GM19328 (cell line): Measurements from ENCODE around the gene TAF11L12.
"Not testable (repeated sequence)": the region's sequence is repeated elsewhere in the genome, so short reads cannot be mapped to it uniquely, and the experiment has no call there.

Experiments used
- ATAC-seq: cut with Tn5 transposase; IDR thresholded peaks from one replicate; pipeline ENCODE4 v1.9.1; 2021; ENCODE audit warnings: mild to moderate bottlenecking, moderate library complexity; ENCODE audit not compliant: unreplicated experiment

TAF11L12 gene

GRCh38 chr5:17610092-17610491, at the start of gene TAF11L12:
TSS of gene TAF11L12 (plus strand) at chr5:17610392.
- not testable (repeated sequence) for ATAC-seq

DNA sequence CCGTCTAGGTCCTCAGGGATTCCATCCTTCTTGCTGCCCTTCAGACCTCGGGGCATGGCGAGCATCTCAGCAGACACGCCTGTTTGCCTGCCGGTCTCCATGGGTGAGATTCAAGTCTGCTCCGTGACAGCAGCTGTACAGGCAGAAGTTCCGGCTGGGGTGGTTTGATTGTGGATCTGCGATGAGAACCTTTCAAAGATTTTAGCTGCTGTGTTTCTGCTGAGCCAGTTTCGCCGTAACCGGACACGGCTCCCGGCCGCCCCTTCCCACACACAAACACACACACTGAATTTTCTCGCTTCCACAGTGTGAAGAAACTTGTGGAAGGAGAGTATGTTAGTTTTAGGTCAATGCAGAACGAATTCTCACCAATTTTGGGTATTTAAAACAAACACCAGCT, 24.5 kb upstream of the TAF11L12 start, which contains the start of gene TAF11L7:
Gene TAF11L7 (minus strand): TSS at position 101 of the 400 bp plus-strand sequence.
- not testable (repeated sequence) for ATAC-seq

- not testable (repeated sequence) for ATAC-seq
Observed at GRCh38 chr5:17590860-17591259, 19.3 kb upstream of the TAF11L12 start, which contains the start of gene TAF11L8. TSS of gene TAF11L8 (minus strand) at chr5:17590960.

DNA sequence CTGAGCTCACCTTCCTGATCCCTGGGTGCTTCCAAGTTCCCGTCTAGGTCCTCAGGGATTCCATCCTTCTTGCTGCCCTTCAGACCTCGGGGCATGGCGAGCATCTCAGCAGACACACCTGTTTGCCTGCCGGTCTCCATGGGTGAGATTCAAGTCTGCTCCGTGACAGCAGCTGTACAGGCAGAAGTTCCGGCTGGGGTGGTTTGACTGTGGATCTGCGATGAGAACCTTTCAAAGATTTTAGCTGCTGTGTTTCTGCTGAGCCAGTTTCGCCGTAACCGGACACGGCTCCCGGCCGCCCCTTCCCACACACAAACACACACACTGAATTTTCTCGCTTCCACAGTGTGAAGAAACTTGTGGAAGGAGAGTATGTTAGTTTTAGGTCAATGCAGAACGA, 15.9 kb upstream of the TAF11L12 start, which contains the start of gene TAF11L9:
Gene TAF11L9 (minus strand): TSS at position 140 of the 400 bp plus-strand sequence.
- not testable (repeated sequence) for ATAC-seq

DNA sequence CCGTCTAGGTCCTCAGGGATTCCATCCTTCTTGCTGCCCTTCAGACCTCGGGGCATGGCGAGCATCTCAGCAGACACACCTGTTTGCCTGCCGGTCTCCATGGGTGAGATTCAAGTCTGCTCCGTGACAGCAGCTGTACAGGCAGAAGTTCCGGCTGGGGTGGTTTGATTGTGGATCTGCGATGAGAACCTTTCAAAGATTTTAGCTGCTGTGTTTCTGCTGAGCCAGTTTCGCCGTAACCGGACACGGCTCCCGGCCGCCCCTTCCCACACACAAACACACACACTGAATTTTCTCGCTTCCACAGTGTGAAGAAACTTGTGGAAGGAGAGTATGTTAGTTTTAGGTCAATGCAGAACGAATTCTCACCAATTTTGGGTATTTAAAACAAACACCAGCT, 12.5 kb upstream of the TAF11L12 start, which contains the start of gene TAF11L10:
Gene TAF11L10 (minus strand): TSS at position 101 of the 400 bp plus-strand sequence.
- not testable (repeated sequence) for ATAC-seq

- not testable (repeated sequence) for ATAC-seq
Observed at GRCh38 chr5:17603880-17604279, 6.3 kb upstream of the TAF11L12 start, which contains the start of gene TAF11L11. TSS of gene TAF11L11 (plus strand) at chr5:17604183.

- ATAC-seq: no peak
Observed at GRCh38 chr5:17604951-17605350, 5.2 kb upstream of the TAF11L12 start.

GRCh38 chr5:17607461-17607860, 2.7 kb upstream of the TAF11L12 start:
- ATAC-seq: not testable (repeated sequence)

DNA sequence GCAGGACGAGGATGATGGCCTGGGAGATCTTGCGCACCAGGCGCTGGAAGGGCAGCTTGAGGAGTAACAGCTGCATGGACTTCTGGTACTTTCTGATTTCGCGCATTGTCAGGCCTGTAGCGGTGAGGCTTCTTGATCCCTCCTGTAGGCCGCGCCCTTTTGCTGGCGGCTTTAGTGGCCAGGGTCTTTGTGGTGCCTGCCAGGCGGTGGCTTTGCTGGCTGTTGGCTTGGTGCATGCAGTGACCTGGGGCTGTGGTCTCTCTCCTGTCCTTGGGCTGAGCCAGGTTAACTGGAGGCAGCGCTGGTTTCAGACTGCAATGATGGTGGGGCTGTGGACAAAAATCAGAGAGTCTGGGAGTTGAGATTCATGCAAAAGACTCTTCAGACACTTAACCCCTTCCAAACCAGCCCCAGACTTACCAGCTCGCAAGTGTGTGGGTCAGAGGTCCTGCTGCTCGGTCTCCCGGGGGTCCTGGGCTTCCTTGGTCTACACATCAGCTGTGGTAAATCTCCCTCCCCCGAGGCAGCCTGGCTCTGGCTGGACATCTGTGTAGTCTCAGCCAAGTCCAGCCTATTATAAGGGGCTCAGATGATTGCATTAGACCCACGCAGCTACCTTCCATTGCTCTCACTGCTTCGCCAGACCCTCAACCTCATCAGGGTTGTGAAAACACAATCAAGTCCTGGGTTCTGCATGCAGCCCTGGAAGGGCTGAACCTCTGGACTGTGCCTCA, 4.8 kb downstream of the TAF11L12 start:
- ATAC-seq: no peak

DNA sequence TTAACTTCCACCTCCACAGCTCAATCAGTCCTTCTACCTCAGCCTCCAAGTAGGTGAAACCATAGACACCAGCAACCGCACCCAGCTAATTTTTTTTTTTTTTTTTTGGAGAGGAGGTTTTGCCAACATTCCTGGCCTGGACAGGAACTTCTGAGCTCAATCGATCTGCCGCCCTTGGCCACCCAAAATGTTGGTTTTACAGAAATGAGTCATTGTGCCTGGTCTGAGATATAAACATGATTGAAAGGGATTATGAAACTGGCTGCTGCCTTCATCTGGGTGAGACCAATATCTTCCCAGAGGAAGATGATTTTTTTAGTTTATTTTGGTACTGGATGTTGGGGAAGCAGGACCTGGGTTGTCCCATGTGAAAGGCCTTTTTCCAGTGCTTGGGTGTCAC, 9.2 kb downstream of the TAF11L12 start:
- no peak for ATAC-seq

- no peak for ATAC-seq
Observed at GRCh38 chr5:17620627-17621026, 10.4 kb downstream of the TAF11L12 start.

DNA sequence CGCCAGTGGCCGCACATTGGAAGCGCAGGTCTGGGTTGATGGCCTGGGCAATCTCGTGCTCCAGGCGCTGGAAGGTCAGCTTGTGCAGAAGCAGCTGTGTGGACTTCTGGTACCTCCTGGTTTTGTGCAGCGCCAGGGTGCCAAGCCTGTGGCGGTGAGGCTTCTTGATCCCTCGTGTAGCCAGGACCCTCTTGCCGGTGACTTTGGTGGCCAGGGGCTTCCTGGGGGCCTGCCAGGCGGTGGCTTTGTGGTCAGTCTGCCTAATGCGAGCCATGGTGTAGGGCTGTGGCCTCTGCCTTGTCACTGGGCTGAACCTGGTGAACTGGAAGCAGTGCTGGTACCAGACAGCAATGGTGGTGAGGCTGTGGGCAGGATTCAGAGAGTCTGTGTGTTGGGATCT, 15.5 kb downstream of the TAF11L12 start:
- ATAC-seq: no peak

DNA sequence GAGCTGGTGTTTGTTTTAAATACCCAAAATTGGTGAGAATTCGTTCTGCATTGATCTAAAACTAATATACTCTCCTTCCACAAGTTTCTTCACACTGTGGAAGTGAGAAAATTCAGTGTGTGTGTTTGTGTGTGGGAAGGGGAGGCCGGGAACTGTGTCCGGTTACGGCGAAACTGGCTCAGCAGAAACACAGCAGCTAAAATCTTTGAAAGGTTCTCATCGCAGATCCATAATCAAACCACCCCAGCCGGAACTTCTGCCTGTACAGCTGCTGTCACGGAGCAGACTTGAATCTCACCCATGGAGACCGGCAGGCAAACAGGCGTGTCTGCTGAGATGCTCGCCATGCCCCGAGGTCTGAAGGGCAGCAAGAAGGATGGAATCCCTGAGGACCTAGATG, 21.6 kb downstream of the TAF11L12 start, which contains the start of gene TAF11L13:
Gene TAF11L13 (plus strand): TSS at position 301 of the 400 bp plus-strand sequence.
- not testable (repeated sequence) for ATAC-seq

DNA sequence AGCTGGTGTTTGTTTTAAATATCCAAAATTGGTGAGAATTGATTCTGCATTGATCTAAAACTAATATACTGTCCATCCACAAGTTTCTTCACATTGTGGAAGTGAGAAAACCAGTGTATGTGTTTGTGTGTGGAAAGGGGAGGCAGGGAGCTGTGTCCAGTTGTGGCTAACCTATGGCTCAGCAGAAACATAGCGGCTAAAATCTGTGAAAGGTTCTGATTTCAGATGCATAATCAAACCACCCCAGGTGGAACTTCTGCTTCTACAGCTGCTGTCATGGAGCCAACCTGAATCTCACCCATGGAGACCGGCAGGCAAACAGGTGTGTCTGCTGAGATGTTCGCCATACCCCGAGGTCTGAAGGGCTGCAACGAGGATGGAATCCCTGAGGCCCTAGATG, 24.0 kb downstream of the TAF11L12 start, which contains the start of gene TAF11L14:
Gene TAF11L14 (plus strand): TSS at position 301 of the 400 bp plus-strand sequence.
- no peak for ATAC-seq

GRCh38 chr5:17649232-17649631, 39.0 kb downstream of the TAF11L12 start:
- ATAC-seq: not testable (repeated sequence)

GRCh38 chr5:17655201-17655759, 45.1 kb downstream of the TAF11L12 start:
- ATAC-seq: not testable (repeated sequence)

- no peak for ATAC-seq
Observed at GRCh38 chr5:17655921-17656320, 45.7 kb downstream of the TAF11L12 start.
